Endothelial cell of umbilical vein (primary cell): Measurements from ENCODE around the gene KRTAP10-10.
"Not testable (repeated sequence)": the region's sequence is repeated elsewhere in the genome, so short reads cannot be mapped to it uniquely, and the experiment has no call there.

Experiments
- EZH2 ChIP-seq: IDR thresholded peaks from 2 replicates; pipeline ENCODE4 v1.6.1; 2012; ENCODE audit warnings: borderline replicate concordance, low read depth, mild to moderate bottlenecking, moderate library complexity, low read length, inconsistent platforms; ENCODE audit not compliant: severe bottlenecking
- GATA2 ChIP-seq: IDR thresholded peaks from 2 replicates; pipeline ENCODE4 v1.7.0; 2011; ENCODE audit warnings: low read depth, mild to moderate bottlenecking, moderate library complexity, mixed read lengths, low read length; ENCODE audit not compliant: insufficient read length, insufficient read depth
- JUN ChIP-seq: IDR thresholded peaks from 2 replicates; pipeline ENCODE4 v1.6.1; 2011; ENCODE audit warnings: borderline replicate concordance, low read depth; ENCODE audit not compliant: insufficient read length, insufficient read depth
- MYC ChIP-seq: IDR thresholded peaks from one replicate; pipeline ENCODE4 v1.6.1; 2011; ENCODE audit warnings: mild to moderate bottlenecking, low read depth, low read length
- POLR2A ChIP-seq: IDR thresholded peaks from 2 replicates; pipeline ENCODE4 v1.6.1; 2012; ENCODE audit warnings: low read depth, mild to moderate bottlenecking, control low read depth, low read length
- POLR2AphosphoS5 ChIP-seq: IDR thresholded peaks from 2 replicates; pipeline ENCODE4 v1.6.1; 2012; ENCODE audit warnings: low read depth, mild to moderate bottlenecking, control low read depth, low read length, moderate library complexity; ENCODE audit not compliant: insufficient read depth
- TF ChIP-seq, protein P1 (sequence below), 2 donors: IDR thresholded peaks; 1 replicate in 1 of 2; 2 replicates in 1 of 2; pipeline ENCODE4 v1.5.1; 2011; ENCODE audit warnings: low read length in 2 of 2, mild to moderate bottlenecking in 2 of 2, moderate library complexity in 2 of 2, control low read depth in 1 of 2, inconsistent platforms in 1 of 2, low read depth in 1 of 2; ENCODE audit not compliant: insufficient read depth in 1 of 2; ENCODE audit errors: extremely low read depth in 1 of 2
- TF ChIP-seq, protein P2 (sequence below): IDR thresholded peaks from 2 replicates; pipeline ENCODE4 v1.6.1; 2011; ENCODE audit not compliant: insufficient read depth, insufficient read length

- TF ChIP-seq, protein P1, sequence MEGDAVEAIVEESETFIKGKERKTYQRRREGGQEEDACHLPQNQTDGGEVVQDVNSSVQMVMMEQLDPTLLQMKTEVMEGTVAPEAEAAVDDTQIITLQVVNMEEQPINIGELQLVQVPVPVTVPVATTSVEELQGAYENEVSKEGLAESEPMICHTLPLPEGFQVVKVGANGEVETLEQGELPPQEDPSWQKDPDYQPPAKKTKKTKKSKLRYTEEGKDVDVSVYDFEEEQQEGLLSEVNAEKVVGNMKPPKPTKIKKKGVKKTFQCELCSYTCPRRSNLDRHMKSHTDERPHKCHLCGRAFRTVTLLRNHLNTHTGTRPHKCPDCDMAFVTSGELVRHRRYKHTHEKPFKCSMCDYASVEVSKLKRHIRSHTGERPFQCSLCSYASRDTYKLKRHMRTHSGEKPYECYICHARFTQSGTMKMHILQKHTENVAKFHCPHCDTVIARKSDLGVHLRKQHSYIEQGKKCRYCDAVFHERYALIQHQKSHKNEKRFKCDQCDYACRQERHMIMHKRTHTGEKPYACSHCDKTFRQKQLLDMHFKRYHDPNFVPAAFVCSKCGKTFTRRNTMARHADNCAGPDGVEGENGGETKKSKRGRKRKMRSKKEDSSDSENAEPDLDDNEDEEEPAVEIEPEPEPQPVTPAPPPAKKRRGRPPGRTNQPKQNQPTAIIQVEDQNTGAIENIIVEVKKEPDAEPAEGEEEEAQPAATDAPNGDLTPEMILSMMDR (IDR thresholded peaks at IDR 0.05; ENCODE audit: extremely low read depth in 1 of 2, insufficient read depth in 1 of 2, low read depth in 1 of 2, low read length in 2 of 2): not testable (repeated sequence)
- not testable (repeated sequence) for TF ChIP-seq POLR2A, POLR2AphosphoS5, EZH2, MYC, GATA2, JUN
- TF ChIP-seq, protein P2, sequence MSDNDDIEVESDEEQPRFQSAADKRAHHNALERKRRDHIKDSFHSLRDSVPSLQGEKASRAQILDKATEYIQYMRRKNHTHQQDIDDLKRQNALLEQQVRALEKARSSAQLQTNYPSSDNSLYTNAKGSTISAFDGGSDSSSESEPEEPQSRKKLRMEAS: not testable (repeated sequence)
Measured at GRCh38 chr21:44661567-44661966, 24.4 kb downstream of the KRTAP10-10 start.
